ENCODE results near the gene CHST13.
"Not testable (repeated sequence)": the region's sequence is repeated elsewhere in the genome, so short reads cannot be mapped to it uniquely, and the experiment has no call there.

The CHST13 gene

GRCh38 chr3:126582311-126582710 lies 58.4 kb downstream of the CHST13 start:
- DNase-seq (ENCODE audit: low read depth in 1 of 2, low spot score in 1 of 2) = no peak

DNA sequence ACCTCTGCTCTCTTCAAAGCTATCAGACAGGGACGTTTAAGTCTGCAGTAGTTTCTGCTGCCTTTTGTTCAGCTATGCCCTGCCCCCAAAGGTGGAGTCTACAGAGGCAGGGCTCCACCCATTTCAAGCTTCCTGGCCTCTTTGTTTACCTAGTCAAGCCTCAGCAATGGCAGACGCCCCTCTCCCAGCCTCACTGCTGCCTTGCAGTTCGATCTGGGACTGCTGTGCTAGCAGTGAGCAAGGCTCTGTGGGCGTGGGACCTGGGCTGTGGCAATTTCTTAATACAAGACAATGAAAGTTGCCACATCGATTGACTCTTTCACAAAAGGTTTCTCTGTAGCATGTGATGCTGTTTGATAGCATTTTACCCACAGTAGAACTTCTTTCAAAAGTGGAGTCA lies 67.6 kb downstream of the CHST13 start:
- DNase-seq (ENCODE audit: low read depth in 1 of 2, low spot score in 1 of 2) = not testable (repeated sequence)
